WTC11 (cell line): ENCODE results near the gene SND1. TPM values are rescaled to one million over a fixed set of nuclear protein-coding genes. Genes with fewer than 3 reads are reported as not detected.

Experiments used
- ATAC-seq: fragments of 200-7000 bp; cut with Tn5 transposase; 2 replicates; pipeline ENCODE4 v1.10.0; 2021; ENCODE audit warnings: mild to moderate bottlenecking, moderate library complexity
- CTCF ChIA-PET: fragments of 300-600 bp; sonication (Branson Sonifier 250); formaldehyde crosslinking; loops from one replicate; lab custom pipeline; 2021; ENCODE audit warnings: antibody characterized with exemption; lab: Charles Lee
- POLR2A ChIA-PET: fragments of 350-600 bp; sonication (Branson Sonifier 250); formaldehyde crosslinking; loops from one replicate; lab custom pipeline; 2021; ENCODE audit warnings: antibody characterized with exemption; lab: Charles Lee
- DNase-seq: peaks from one replicate; pipeline ENCODE4 v3.0.0; 2021; ENCODE audit warnings: low spot score
- H3K27ac Mint-ChIP-seq: 2 replicates; pipeline ENCODE4 v1.8.0; 2021; ENCODE audit warnings: mixed read lengths
- H3K27me3 Mint-ChIP-seq: 2 replicates; pipeline ENCODE4 v1.8.0; 2021; ENCODE audit warnings: low read depth, mild to moderate bottlenecking, moderate library complexity, mixed read lengths
- H3K36me3 Mint-ChIP-seq: 2 replicates; pipeline ENCODE4 v1.8.0; 2021; ENCODE audit warnings: mixed read lengths
- H3K4me1 Mint-ChIP-seq: 2 replicates; pipeline ENCODE4 v1.8.0; 2022; ENCODE audit warnings: mixed read lengths
- H3K4me3 Mint-ChIP-seq: 2 replicates; pipeline ENCODE4 v1.8.0; 2021; ENCODE audit warnings: mild to moderate bottlenecking, moderate library complexity, mixed read lengths
- H3K9me3 Mint-ChIP-seq: 2 replicates; pipeline ENCODE4 v1.8.0; 2021; ENCODE audit warnings: mixed read lengths
- ATF1 ChIP-seq: sonication (generic); formaldehyde crosslinking; IDR thresholded peaks from 2 replicates; pipeline ENCODE4 v1.8.1; 2023; ENCODE audit warnings: mild to moderate bottlenecking, moderate library complexity, missing genetic modification reagents
- ATF3 ChIP-seq: sonication (generic); formaldehyde crosslinking; conservative IDR thresholded peaks from 2 replicates; pipeline ENCODE4 v1.8.1; 2022; ENCODE audit warnings: mild to moderate bottlenecking, missing genetic modification reagents
- E2F4 ChIP-seq: sonication (generic); formaldehyde crosslinking; IDR thresholded peaks from 2 replicates; pipeline ENCODE4 v1.8.1; 2022; ENCODE audit warnings: low read depth, mild to moderate bottlenecking, moderate library complexity, missing genetic modification reagents, borderline replicate concordance
- ERG ChIP-seq: fragments of 250-450 bp; sonication (Bioruptor Pico); IDR thresholded peaks from 2 replicates; pipeline ENCODE4 v1.8.0; 2021; ENCODE audit warnings: mild to moderate bottlenecking
- IRF1 ChIP-seq: sonication (generic); formaldehyde crosslinking; IDR thresholded peaks from 2 replicates; pipeline ENCODE4 v1.8.0; 2023; ENCODE audit warnings: missing genetic modification reagents
- JUN ChIP-seq: sonication (generic); formaldehyde crosslinking; IDR thresholded peaks from 2 replicates; pipeline ENCODE4 v1.8.0; 2023; ENCODE audit warnings: mild to moderate bottlenecking, missing genetic modification reagents
- KAT7 ChIP-seq: sonication (generic); formaldehyde crosslinking; IDR thresholded peaks from 2 replicates; pipeline ENCODE4 v1.8.1; 2023; ENCODE audit warnings: missing genetic modification reagents, mild to moderate bottlenecking, borderline replicate concordance
- NR3C1 ChIP-seq: sonication (generic); formaldehyde crosslinking; conservative IDR thresholded peaks from 2 replicates; pipeline ENCODE4 v1.8.1; 2023; ENCODE audit warnings: low read depth, mild to moderate bottlenecking, missing genetic modification reagents
- PRDM15 ChIP-seq: sonication (generic); formaldehyde crosslinking; IDR thresholded peaks from 2 replicates; pipeline ENCODE4 v1.8.0; 2022; ENCODE audit warnings: missing genetic modification reagents
- SOX15 ChIP-seq: fragments of 250-450 bp; sonication (Bioruptor Pico); IDR thresholded peaks from 2 replicates; pipeline ENCODE4 v1.9.0; 2021; ENCODE audit warnings: mild to moderate bottlenecking
- TEAD4 ChIP-seq: sonication (generic); formaldehyde crosslinking; IDR thresholded peaks from 2 replicates; pipeline ENCODE4 v1.8.0; 2022; ENCODE audit warnings: mild to moderate bottlenecking, missing genetic modification reagents
- ZBTB21 ChIP-seq: sonication (generic); formaldehyde crosslinking; IDR thresholded peaks from 2 replicates; pipeline ENCODE4 v1.8.1; 2023; ENCODE audit warnings: mild to moderate bottlenecking, missing genetic modification reagents, borderline replicate concordance
- ZNF219 ChIP-seq: sonication (generic); formaldehyde crosslinking; IDR thresholded peaks from 2 replicates; pipeline ENCODE4 v1.8.0; 2023; ENCODE audit warnings: missing genetic modification reagents, mild to moderate bottlenecking, borderline replicate concordance
- ZNF281 ChIP-seq: sonication (generic); formaldehyde crosslinking; IDR thresholded peaks from 2 replicates; pipeline ENCODE4 v1.8.0; 2023; ENCODE audit warnings: mild to moderate bottlenecking, missing genetic modification reagents
- ZNF671 ChIP-seq: fragments of 250-450 bp; sonication (Bioruptor Pico); IDR thresholded peaks from 2 replicates; pipeline ENCODE4 v1.8.0; 2021; ENCODE audit warnings: mild to moderate bottlenecking
- total RNA-seq: library from RNA; stranded (reverse); gene quantifications from 3 replicates; pipeline ENCODE4 v1.2.3, GENCODE V29; 2021

SND1 gene
- total RNA-seq, 1 experiment from 2014 or later = 261 TPM

- POLR2A ChIA-PET = no interaction called here
Measured at GRCh38 chr7:128057909-128058308, 405.9 kb downstream of the SND1 start.

GRCh38 chr7:128059143-128059988 lies 407.4 kb downstream of the SND1 start:
- H3K27ac Mint-ChIP-seq = no peak overlapping the region
- ChIA-PET CTCF (interaction anchor here (0.6 to 2.1 kb wide), 9 partner anchors 14 to 322 kb away, joined by 3 to 7 read pairs (median 5); no protein-coding TSS in a partner anchor), POLR2A (no interaction called here)
- no peaks in the 10 kb centered on the region for H3K36me3 Mint-ChIP-seq
- no peaks in the 10 kb centered on the region for H3K9me3 Mint-ChIP-seq
- TF ChIP-seq ERG (no peak), E2F4 (CRISPR knock-in tag) (no peak), JUN (CRISPR knock-in tag) (no peak), ATF1 (CRISPR knock-in tag) (no peak), PRDM15 (CRISPR knock-in tag) (no peak), TEAD4 (no peak), KAT7 (CRISPR knock-in tag) (no peak), ZNF671 (CRISPR knock-in tag) (no peak), ZBTB21 (CRISPR knock-in tag) (no peak)
- ATAC-seq (peak; percentile 13), DNase-seq (no peak)
- no peaks in the 10 kb centered on the region for H3K27me3 Mint-ChIP-seq
- peaks cover 14% of the 10 kb centered on the region for H3K4me1 Mint-ChIP-seq
- H3K4me3 Mint-ChIP-seq = no peak overlapping the region

More at GRCh38 chr7:128057909-128058308, 405.9 kb downstream of the SND1 start:
- CTCF ChIA-PET = no interaction called here
- Mint-ChIP-seq H3K4me3 (no peak overlapping the region), H3K36me3 (no peaks in the 10 kb centered on the region)
- TF ChIP-seq SOX15 (CRISPR knock-in tag) = no peak
- TF ChIP-seq ZNF281 (CRISPR knock-in tag) = no peak
- TF ChIP-seq NR3C1 (CRISPR knock-in tag) = no peak
- no peak for TF ChIP-seq ZNF219 (CRISPR knock-in tag)
- no peak for TF ChIP-seq ATF3 (CRISPR knock-in tag)
- TF ChIP-seq IRF1 (CRISPR knock-in tag) = no peak
- TF ChIP-seq, all 79 proteins: peak for 0
- no peaks in the 10 kb centered on the region for H3K27me3 Mint-ChIP-seq
- H3K27ac Mint-ChIP-seq = no peak overlapping the region
- DNase-seq = no peak
- H3K4me1 Mint-ChIP-seq = peaks cover 14% of the 10 kb centered on the region
- ATAC-seq = no peak
- H3K9me3 Mint-ChIP-seq = no peaks in the 10 kb centered on the region
